Measurements from ENCODE around the gene SARDH.

The SARDH gene

GRCh38 chr9:133703591-133704399 lies 34.4 kb downstream of the SARDH start:
- DNase-seq (ENCODE audit: low spot score) = no peak

GRCh38 chr9:133702798-133703590 lies 35.2 kb downstream of the SARDH start:
- no peak for DNase-seq (ENCODE audit: low spot score)

- DNase-seq (ENCODE audit: low spot score) = no peak
These were observed 36.0 kb downstream of the SARDH start for GRCh38 chr9:133701981-133702797.

DNA sequence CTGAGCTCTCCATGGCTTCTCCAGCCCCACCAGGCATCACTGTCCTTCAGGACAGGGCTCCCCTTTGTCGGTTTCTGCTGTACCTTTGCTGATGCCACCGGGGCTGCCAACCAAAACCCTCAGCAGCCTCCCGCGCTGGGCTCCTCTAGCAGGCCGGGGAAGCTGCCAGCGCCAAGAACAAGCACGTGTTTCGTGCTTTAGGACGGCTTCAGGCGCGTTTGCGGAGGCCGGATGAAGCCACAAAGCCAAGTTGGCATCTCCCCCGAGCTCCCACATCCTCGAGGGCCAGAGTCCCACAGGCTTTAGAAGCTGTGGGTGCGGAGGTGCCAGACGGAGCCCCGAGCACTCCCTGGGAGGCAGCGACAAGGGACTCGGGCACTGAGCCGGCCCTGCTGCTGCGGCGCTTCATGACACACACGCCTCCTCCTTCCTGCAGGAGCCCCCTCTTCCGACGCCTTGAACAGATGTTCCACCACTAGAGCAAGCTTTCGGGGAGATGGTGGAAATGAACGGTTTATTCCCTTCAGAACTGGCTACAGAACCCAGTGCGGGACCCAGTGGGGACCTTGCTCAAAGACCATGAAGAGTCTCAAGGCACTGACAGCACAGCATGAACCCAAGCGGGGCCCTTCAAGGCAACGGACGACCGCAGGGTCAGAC lies 36.7 kb downstream of the SARDH start:
- no peak for DNase-seq (ENCODE audit: low spot score)

DNA sequence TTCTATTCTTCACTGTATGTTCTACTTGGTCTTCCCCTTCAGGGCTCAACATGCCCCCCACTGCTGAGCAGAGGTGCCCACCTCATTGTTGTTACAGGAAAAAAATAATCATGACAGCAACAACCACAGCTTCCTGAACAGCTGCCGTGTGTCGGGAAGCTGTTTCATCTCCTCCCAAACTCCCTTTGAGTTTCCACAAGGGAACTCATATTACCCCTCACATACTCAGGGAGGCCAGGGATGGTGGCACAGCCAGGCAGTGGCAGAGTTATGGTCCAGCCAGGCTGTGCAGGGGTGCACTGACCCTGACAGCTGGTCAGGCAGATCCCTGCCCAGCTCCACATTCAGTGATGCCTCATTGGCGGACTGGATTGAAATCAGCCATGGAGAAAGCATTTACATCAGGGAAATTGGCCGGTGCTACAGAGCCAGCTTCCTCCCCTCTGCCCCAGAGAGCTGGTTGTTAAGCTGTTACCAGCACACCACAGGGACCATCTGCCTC lies 37.3 kb downstream of the SARDH start:
- no peak for DNase-seq (ENCODE audit: low spot score)

- DNase-seq (ENCODE audit: low spot score) = no peak
These were observed 38.6 kb downstream of the SARDH start for GRCh38 chr9:133699546-133699945.

DNA sequence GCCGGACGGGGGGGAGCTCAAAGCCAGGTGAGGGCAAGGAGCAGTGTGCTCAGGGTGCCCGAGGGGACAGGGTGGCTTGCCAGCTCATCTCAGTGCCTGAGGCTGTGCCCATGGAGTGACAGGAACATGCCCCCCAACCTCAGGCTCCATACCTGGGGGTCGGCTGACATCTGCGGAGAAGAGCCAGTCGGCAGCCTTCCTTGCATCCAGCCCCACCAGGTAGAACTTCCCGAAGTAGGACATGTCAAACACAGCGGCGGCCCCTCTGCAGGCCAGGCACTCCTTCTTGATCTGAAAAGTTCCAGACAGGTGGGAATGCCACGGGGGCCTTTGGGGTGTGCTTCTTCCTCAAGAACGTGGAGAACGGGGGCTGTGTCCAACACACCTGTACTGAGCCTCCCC lies 42.1 kb downstream of the SARDH start:
- DNase-seq (ENCODE audit: low spot score) = no peak

DNA sequence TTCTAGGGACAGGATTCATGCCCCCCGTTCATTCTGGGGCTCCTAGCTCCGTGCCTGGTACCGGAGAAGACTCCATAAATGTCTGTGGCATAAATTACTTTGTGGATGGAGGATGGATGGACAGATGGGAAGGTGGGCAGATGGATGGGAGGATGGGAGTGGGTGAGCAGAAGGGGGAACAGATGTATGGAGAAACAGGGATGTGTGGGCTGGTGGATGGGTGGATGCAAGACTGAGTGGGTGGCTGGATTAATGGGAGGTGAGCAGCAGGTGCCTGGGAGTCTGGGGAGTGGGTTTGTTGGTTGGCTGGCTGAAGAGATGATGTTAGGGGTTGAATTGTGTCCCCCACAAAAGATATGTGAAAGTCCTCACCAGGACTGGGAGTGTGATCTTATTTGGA lies 43.5 kb downstream of the SARDH start:
- no peak for DNase-seq (ENCODE audit: low spot score)

DNA sequence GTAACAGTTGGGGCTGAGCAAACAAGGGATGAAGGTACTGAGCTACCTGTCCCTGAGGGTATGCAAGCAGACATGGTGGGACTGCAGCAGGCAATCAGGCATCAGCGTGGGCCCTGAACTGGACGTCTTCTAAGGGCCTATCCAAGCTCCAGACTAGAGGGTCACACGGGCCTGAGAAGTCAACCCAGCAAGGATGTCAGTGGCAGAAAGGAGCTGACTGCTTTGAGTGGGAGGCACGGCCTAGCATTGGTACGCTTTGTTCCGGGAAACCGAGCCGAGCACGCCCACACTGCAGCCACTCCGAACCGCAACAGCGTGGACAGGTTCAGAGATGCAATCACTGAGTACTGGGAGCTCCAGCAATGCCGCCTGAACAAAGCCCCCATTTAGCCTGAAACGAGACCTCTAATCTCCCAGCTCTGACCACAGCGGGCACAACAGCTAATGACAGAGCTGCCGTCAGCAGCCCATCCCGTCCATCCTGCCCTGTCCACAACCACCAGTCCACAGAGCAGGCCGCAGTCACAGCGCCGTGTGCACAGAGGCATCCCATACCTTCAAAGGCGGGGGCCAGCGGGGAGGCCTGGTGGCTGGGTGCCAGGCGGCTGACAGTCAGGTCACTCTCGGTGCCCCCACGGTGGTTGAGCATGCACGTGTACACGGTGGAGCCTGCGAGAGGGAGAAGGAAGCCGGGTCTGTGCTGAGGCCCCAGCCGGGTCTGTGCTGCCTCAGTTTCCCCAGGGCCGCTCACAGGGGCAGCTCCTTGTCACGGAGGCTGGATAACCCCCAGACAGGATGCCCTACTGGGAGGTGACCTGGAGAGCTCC lies 44.2 kb downstream of the SARDH start:
- DNase-seq (ENCODE audit: low spot score) = no peak

- DNase-seq (ENCODE audit: low spot score) = no peak
These were observed 45.0 kb downstream of the SARDH start for GRCh38 chr9:133693116-133693515.

GRCh38 chr9:133692364-133692985 lies 45.7 kb downstream of the SARDH start:
- DNase-seq (ENCODE audit: low spot score) = no peak

DNA sequence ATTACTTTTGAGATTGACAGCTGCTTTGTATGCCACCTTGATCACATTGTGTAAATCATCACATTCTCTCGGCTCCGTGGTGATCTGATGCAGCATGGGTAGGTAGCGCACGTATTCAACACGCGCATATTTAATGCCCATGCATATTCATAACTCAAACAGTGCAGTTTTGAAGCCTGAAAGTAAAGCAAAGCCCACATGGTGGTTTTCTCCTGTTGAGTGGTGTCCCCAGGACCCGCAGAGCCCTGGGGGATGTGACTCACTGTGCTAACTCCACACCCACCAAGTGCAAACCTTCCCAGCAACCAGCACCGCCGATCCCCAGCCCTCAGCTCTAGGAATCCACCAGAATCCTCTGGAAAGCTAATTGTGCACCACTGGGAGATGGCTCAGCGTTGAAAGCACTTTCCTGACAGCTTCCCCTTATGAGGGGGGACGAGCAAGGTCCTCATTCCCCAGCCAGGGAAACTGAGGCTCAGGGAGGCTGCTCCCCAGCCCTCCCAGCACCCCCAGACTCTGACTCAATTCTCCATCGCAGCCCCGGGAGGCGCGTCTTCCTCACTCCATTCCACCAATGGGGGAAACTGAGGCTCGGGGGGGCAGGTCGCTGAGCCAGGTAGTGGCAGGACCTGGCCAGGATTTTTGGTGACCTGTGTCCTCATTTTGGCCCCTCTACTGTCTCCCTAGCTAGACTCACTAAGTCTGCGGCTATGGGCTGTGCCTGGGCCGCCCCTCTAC lies 46.4 kb downstream of the SARDH start:
- no peak for DNase-seq (ENCODE audit: low spot score)

GRCh38 chr9:133691191-133691590 lies 47.0 kb downstream of the SARDH start:
- DNase-seq (ENCODE audit: low spot score) = no peak

GRCh38 chr9:133690081-133690561 lies 48.0 kb downstream of the SARDH start:
- no peak for DNase-seq (ENCODE audit: low spot score)

- DNase-seq (ENCODE audit: low spot score) = no peak
These were observed 48.9 kb downstream of the SARDH start for GRCh38 chr9:133689151-133689763.

GRCh38 chr9:133687856-133688761 lies 50.0 kb downstream of the SARDH start:
- DNase-seq (ENCODE audit: low spot score) = no peak

DNA sequence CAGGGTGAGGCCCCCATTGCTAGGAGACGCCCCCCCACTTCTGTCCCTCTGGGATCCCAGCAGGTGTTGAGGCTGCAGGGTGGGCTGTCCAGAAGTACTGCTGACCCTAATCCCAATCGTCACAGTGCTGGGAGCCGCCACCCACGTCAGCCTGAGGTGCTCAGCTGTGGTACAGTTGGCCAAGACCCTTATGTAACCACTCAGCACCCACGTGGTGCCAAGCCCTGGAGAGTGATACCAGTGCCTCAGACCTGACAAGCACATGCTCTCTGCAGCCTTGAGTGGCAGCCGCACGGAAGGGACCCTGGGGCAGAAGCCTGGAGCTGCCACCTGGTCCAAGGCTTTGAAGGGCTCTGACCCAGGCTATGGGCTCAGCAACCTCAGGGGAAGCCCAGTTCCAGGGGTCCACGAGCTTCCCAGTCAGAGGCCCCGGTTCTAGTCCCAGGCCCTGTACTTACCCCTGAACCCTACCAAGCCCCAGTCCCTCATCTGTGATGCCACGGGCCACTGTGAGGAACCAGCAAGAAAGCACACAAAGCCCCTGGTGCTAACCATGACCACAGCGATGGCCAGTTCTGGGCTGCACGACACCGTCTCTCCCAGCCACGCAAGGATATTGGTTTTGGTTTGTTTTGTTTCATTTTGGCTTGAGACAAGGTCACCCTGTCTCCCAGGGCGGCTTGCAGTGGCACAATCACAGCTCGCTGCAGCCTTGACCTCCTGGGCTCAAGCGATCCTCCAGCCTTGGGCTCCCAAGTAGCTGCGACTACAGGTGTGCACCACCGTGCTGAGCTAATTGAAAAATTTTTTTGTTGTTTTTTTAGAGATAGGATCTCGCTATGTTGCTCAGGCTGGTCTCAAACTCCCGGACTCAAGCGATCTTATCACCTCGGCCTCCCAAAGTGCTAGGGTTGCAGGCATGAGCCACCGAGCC lies 51.2 kb downstream of the SARDH start:
- DNase-seq (ENCODE audit: low spot score) = no peak

All from putamen (tissue), 1 donor.